ENCODE data around the gene LTB4R2.
A peak's percentile ranks its signal among the peaks of the same experiment; 100 is the strongest.

The LTB4R2 gene

GRCh38 chr14:24311837-24312615 lies 2.1 kb downstream of the LTB4R2 start:
- peaks cover 23% of the 10 kb centered on the region for H3K36me3 ChIP-seq
- peak overlapping the region; percentile 74 to 86 for H3K4me3 ChIP-seq (ENCODE audit: low read depth in 1 of 2, low read length in 1 of 2)
- H3K27ac ChIP-seq, result peak overlapping the region; percentile 97
- H3K27me3 ChIP-seq, result no peaks in the 10 kb centered on the region
- peaks cover 94 to 99% of the 10 kb centered on the region in 2 experiments for H3K4me1 ChIP-seq (ENCODE audit: control insufficient read depth in 1 of 2, insufficient read depth in 1 of 2, low read depth in 1 of 2, low read length in 1 of 2)
- H3K9me3 ChIP-seq, result no peaks in the 10 kb centered on the region
- TF ChIP-seq CTCF (IDR thresholded peaks at IDR 0.05), result peak; percentile 45

GRCh38 chr14:24312736-24313507 lies 3.0 kb downstream of the LTB4R2 start:
- H3K36me3 ChIP-seq, result peaks cover 21% of the 10 kb centered on the region
- no peaks in the 10 kb centered on the region for H3K9me3 ChIP-seq
- H3K27ac ChIP-seq, result peak overlapping the region; percentile 97
- no peaks in the 10 kb centered on the region for H3K27me3 ChIP-seq
- H3K4me3 ChIP-seq (ENCODE audit: low read depth in 1 of 2, low read length in 1 of 2), result peak overlapping the region; percentile 74 to 86
- peaks cover 98 to 100% of the 10 kb centered on the region in 2 experiments for H3K4me1 ChIP-seq (ENCODE audit: control insufficient read depth in 1 of 2, insufficient read depth in 1 of 2, low read depth in 1 of 2, low read length in 1 of 2)
- TF ChIP-seq CTCF (IDR thresholded peaks at IDR 0.05), result peak; percentile 20

GRCh38 chr14:24313913-24314312 lies 4.0 kb downstream of the LTB4R2 start:
- Histone ChIP-seq H3K9me3 (no peaks in the 10 kb centered on the region), H3K4me3 (ENCODE audit: low read depth in 1 of 2, low read length in 1 of 2) (peak overlapping the region; percentile 74 to 86), H3K4me1 (ENCODE audit: control insufficient read depth in 1 of 2, insufficient read depth in 1 of 2, low read depth in 1 of 2, low read length in 1 of 2) (peaks cover 98 to 100% of the 10 kb centered on the region in 2 experiments), H3K27ac (peak overlapping the region; percentile 97), H3K36me3 (peaks cover 28% of the 10 kb centered on the region), H3K27me3 (no peaks in the 10 kb centered on the region)
- no peak for TF ChIP-seq CTCF (IDR thresholded peaks at IDR 0.05)

GRCh38 chr14:24314377-24315193 lies 4.6 kb downstream of the LTB4R2 start:
- H3K36me3 ChIP-seq, result peaks cover 35% of the 10 kb centered on the region
- H3K4me3 ChIP-seq (ENCODE audit: low read depth in 1 of 2, low read length in 1 of 2), result peak overlapping the region; percentile 74 to 86
- peaks cover 98 to 100% of the 10 kb centered on the region in 2 experiments for H3K4me1 ChIP-seq (ENCODE audit: control insufficient read depth in 1 of 2, insufficient read depth in 1 of 2, low read depth in 1 of 2, low read length in 1 of 2)
- no peaks in the 10 kb centered on the region for H3K27me3 ChIP-seq
- TF ChIP-seq CTCF (IDR thresholded peaks at IDR 0.05), result peak; percentile 12
- H3K27ac ChIP-seq, result peak overlapping the region; percentile 97
- H3K9me3 ChIP-seq, result no peaks in the 10 kb centered on the region

- H3K9me3 ChIP-seq, result no peaks in the 10 kb centered on the region
- peaks cover 39% of the 10 kb centered on the region for H3K36me3 ChIP-seq
- peak overlapping the region; percentile 74 to 86 for H3K4me3 ChIP-seq (ENCODE audit: low read depth in 1 of 2, low read length in 1 of 2)
- peaks cover 96 to 100% of the 10 kb centered on the region in 2 experiments for H3K4me1 ChIP-seq (ENCODE audit: control insufficient read depth in 1 of 2, insufficient read depth in 1 of 2, low read depth in 1 of 2, low read length in 1 of 2)
- H3K27me3 ChIP-seq, result no peaks in the 10 kb centered on the region
- H3K27ac ChIP-seq, result peak overlapping the region; percentile 97
- TF ChIP-seq CTCF (IDR thresholded peaks at IDR 0.05), result no peak
Measured at GRCh38 chr14:24315243-24315806, 5.4 kb downstream of the LTB4R2 start.
